ENCODE measurements around the gene FGD1.

The FGD1 gene

DNA sequence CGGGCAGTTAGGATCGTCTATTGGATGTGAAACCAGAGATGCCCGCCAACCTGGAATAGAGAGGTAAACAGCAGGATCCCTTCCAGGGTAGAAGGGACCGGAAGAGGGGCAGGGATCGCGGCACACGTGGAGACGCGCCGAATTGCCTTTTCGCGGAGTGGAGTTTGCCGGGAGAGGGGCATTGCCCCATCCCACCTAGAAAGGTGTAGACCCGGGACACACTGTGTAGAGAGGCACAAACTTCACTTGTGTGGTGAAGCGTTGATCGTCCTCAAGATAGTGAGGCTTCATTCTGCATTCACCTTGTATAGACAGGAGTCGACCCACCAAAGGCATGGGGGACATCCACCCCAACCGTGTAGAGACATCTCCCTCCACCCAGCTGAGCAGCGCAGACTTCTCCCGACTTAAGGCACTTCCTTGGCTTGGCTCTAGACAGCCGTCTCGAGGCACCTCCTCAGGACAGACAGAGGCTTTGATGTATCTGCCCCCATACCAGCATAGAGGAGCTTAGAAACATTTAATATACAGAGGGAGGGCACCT lies 34.4 kb upstream of the FGD1 start:
- peaks cover 42% of the 10 kb centered on the region for H3K4me1 ChIP-seq (ENCODE audit: low read depth, poor library complexity, severe bottlenecking)
- peaks cover 51% of the 10 kb centered on the region for H3K79me2 ChIP-seq (ENCODE audit: insufficient read depth, low read depth)
- peak overlapping the region; percentile 67 for H3K27ac ChIP-seq
- H3K4me3 ChIP-seq (IDR thresholded peaks at IDR 0.05; ENCODE audit: insufficient read depth, low read depth, low read length): no peak overlapping the region
- H3K27me3 ChIP-seq (ENCODE audit: insufficient read depth, low read depth): no peaks in the 10 kb centered on the region
- H3K4me2 ChIP-seq: peak overlapping the region; percentile 76
- TF ChIP-seq, protein P1, sequence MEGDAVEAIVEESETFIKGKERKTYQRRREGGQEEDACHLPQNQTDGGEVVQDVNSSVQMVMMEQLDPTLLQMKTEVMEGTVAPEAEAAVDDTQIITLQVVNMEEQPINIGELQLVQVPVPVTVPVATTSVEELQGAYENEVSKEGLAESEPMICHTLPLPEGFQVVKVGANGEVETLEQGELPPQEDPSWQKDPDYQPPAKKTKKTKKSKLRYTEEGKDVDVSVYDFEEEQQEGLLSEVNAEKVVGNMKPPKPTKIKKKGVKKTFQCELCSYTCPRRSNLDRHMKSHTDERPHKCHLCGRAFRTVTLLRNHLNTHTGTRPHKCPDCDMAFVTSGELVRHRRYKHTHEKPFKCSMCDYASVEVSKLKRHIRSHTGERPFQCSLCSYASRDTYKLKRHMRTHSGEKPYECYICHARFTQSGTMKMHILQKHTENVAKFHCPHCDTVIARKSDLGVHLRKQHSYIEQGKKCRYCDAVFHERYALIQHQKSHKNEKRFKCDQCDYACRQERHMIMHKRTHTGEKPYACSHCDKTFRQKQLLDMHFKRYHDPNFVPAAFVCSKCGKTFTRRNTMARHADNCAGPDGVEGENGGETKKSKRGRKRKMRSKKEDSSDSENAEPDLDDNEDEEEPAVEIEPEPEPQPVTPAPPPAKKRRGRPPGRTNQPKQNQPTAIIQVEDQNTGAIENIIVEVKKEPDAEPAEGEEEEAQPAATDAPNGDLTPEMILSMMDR (conservative IDR thresholded peaks at IDR 0.05; ENCODE audit: low read depth, low read length): no peak
- H3K36me3 ChIP-seq (ENCODE audit: insufficient read depth): peaks cover 4% of the 10 kb centered on the region; the same call in 1 of the 2 replicates
- H2AFZ ChIP-seq (ENCODE audit: low read depth): peak overlapping the region; percentile 73
- peak overlapping the region; percentile 86 for H3K9ac ChIP-seq
- H4K20me1 ChIP-seq (ENCODE audit: insufficient read depth): no peaks in the 10 kb centered on the region

DNA sequence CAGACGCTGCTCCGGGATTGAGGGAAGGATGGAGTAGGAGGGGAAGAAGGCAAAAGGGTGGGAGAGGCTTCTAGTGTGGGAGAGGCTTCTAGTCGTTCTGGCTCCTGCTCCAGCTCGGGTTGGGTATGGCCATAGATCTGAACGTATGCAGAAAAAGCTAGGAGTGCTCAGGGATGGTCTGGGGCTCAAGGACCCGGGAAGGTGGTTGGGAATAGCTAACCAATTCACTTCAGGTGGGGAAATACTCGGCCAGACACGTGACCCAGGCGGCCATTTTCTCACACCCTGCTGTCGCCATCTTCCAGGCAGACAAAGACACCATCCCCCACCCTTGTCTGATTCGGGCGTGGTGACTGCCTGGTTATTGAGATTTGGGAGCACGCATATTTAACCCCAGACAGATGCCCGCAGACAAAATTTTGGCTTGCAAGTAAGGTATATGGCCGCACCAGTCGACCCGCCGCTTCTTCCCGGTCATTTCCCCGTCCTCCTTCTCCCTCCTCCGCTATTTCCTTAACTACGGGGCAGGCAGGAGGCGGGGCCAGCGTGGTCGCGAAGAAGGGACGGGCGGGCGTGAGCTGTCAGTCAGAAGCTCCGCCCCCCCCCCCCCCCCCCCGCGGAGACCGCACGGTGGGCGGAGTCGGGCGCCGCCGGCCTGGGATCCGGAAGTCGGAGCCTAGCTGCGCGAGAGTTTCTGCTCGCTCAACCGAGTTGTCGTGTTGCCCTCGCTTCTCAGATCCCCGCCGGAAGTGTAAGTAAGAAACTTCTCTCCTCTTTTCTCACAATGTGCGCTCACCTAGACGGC lies 33.7 kb upstream of the FGD1 start, which contains the start of gene GNL3L:
Gene GNL3L, plus strand, starts transcription at position 668 of the 805 bp plus-strand sequence. CDS start 2,348 bp downstream, outside the sequence.
- Histone ChIP-seq H3K4me2 (peak within 1 kb of the TSS; percentile 76), H3K4me1 (ENCODE audit: low read depth, poor library complexity, severe bottlenecking) (peaks cover 42% of the 10 kb centered on the region), H3K4me3 (IDR thresholded peaks at IDR 0.05; ENCODE audit: insufficient read depth, low read depth, low read length) (no peak within 1 kb of the TSS), H3K79me2 (ENCODE audit: insufficient read depth, low read depth) (peaks cover 45% of the 10 kb centered on the region), H3K27me3 (ENCODE audit: insufficient read depth, low read depth) (no peaks in the 10 kb centered on the region), H3K27ac (peak within 1 kb of the TSS; percentile 68), H2AFZ (ENCODE audit: low read depth) (peak within 1 kb of the TSS; percentile 79), H3K36me3 (ENCODE audit: insufficient read depth) (peaks cover 4% of the 10 kb centered on the region; the same call in 1 of the 2 replicates), H3K9ac (peak within 1 kb of the TSS; percentile 86), H4K20me1 (ENCODE audit: insufficient read depth) (no peaks in the 10 kb centered on the region)
- TF ChIP-seq, protein P1 (conservative IDR thresholded peaks at IDR 0.05; ENCODE audit: low read depth, low read length): no peak

DNA sequence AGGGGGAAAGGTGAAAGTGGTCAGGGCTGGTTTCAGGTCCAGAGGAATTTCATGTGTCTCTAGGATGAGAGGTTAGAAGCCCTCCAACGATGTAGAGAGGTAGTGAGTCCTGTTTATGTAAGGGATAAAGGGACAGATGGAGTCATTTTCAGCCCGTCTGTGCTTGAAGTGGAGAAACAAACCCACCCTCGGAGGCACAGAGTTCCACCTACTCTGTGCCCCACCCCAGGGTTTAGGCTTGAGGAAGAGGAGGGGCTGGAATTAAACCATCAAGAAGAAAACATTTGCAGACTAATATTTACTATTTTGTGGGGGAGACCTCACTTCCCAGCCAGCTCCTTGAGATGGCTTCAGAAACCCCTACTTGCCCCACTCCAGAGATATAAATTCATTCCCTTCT lies 33.1 kb upstream of the FGD1 start:
- Histone ChIP-seq H2AFZ (ENCODE audit: low read depth) (peak overlapping the region; percentile 79), H3K4me2 (peak overlapping the region; percentile 38; the same call in 1 of the 2 replicates), H3K27me3 (ENCODE audit: insufficient read depth, low read depth) (no peaks in the 10 kb centered on the region), H4K20me1 (ENCODE audit: insufficient read depth) (no peaks in the 10 kb centered on the region), H3K27ac (peak overlapping the region; percentile 68), H3K4me3 (IDR thresholded peaks at IDR 0.05; ENCODE audit: insufficient read depth, low read depth, low read length) (no peak overlapping the region), H3K36me3 (ENCODE audit: insufficient read depth) (peaks cover 4% of the 10 kb centered on the region; the same call in 1 of the 2 replicates), H3K4me1 (ENCODE audit: low read depth, poor library complexity, severe bottlenecking) (peaks cover 40% of the 10 kb centered on the region), H3K79me2 (ENCODE audit: insufficient read depth, low read depth) (peaks cover 40% of the 10 kb centered on the region), H3K9ac (peak overlapping the region; percentile 86; the same call in 1 of the 2 replicates)
- TF ChIP-seq, protein P1 (conservative IDR thresholded peaks at IDR 0.05; ENCODE audit: low read depth, low read length): no peak

DNA sequence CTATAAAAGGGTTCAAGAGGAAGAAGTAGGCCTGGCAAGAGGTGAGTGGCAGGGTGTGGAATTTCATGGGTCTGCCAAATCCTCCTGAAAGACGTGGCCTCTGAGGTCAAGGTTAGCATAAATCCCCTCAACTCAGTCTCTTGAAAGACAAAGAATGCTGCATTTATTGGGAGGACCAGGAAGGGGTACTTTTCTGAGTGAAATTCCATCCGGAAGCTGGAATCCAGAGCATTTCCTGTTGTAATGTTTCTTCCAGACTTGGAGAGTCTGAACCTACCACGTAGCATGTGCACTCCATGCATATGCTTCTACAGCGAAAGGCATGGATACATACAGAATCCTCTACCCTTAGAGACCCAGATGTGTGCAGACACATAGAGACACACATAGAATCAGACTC lies 13.4 kb upstream of the FGD1 start:
- Histone ChIP-seq H2AFZ (ENCODE audit: low read depth) (no peak overlapping the region), H3K79me2 (ENCODE audit: insufficient read depth, low read depth) (no peaks in the 10 kb centered on the region), H4K20me1 (ENCODE audit: insufficient read depth) (no peaks in the 10 kb centered on the region), H3K4me3 (IDR thresholded peaks at IDR 0.05; ENCODE audit: insufficient read depth, low read depth, low read length) (no peak overlapping the region), H3K9ac (no peak overlapping the region), H3K27me3 (ENCODE audit: insufficient read depth, low read depth) (no peaks in the 10 kb centered on the region), H3K27ac (no peak overlapping the region), H3K4me1 (ENCODE audit: low read depth, poor library complexity, severe bottlenecking) (no peaks in the 10 kb centered on the region), H3K4me2 (no peak overlapping the region), H3K36me3 (ENCODE audit: insufficient read depth) (no peaks in the 10 kb centered on the region)
- TF ChIP-seq, protein P1 (conservative IDR thresholded peaks at IDR 0.05; ENCODE audit: low read depth, low read length): no peak

All from KMS-11 (cell line).